CD4-positive, alpha-beta T cell treated with Interleukin-17A for 1 hour (primary cell): ENCODE data around the gene MYO1D.

ENCODE experiments used
- DNase-seq: peaks from one replicate; pipeline ENCODE4 v3.0.0-alpha.2; 2020

The MYO1D gene

GRCh38 chr17:32520737-32521404 is 356.1 kb downstream of the MYO1D start:
- no peak for DNase-seq

GRCh38 chr17:32520104-32520701 is 356.7 kb downstream of the MYO1D start:
- DNase-seq, result peak; percentile 75

- DNase-seq, result peak; percentile 84
These were observed 357.5 kb downstream of the MYO1D start for GRCh38 chr17:32519228-32520103.

GRCh38 chr17:32518646-32519227 is 358.2 kb downstream of the MYO1D start:
- no peak for DNase-seq

GRCh38 chr17:32517982-32518381 is 358.9 kb downstream of the MYO1D start:
- no peak for DNase-seq

- peak; percentile 26 for DNase-seq
These were observed 359.8 kb downstream of the MYO1D start for GRCh38 chr17:32516940-32517701.

DNA sequence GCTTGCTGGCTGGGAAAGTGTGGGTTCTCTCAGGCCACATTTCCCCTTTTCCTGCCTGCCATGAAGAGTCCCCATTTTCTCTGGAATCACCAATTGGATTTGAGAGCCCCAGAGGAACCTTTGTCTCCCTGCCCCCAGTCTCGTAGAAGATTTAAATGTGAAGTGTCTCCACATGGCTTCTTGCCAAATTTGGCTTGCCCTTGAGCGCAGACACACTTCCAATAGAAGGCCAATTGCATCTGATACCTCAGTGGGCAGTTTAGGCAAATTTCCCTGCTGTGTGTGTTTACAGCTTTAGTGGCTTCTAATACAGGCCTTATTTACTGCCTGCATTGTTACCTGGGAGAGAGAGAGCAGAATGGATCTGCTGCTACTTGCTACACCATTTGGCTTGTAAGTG is 360.5 kb downstream of the MYO1D start:
- no peak for DNase-seq

DNA sequence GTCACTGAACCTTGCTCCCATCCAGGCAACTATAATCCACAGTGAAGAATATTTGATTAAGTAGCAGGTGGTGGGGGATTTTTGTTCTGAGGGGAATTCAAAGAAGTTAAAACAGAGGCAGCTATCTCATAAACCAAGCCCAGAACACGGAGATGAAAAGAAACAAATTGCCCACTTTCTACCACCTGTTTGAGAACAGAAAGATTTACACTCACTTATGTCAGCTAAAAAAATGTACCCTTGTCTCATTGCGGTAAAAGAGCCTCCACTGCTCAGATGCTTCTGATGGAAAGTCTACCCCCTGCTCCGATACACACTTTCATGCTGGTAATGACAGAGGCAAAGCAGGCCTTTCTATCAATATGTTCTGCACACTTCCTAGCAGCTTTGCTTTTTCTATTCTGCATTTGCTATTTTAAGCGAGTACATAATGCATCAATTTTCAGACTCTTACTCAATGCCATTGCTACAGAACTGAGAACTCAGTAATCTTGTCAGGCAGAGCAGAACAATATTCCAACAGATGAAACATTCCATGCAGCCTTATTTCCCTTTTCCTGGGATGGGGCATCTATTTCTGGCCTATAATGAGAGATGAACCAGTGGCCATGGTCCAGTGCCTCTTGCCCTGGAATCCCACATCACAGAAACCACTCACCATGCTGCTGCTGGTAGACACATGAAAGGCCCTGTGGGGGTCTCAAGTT is 361.1 kb downstream of the MYO1D start:
- DNase-seq, result no peak

DNA sequence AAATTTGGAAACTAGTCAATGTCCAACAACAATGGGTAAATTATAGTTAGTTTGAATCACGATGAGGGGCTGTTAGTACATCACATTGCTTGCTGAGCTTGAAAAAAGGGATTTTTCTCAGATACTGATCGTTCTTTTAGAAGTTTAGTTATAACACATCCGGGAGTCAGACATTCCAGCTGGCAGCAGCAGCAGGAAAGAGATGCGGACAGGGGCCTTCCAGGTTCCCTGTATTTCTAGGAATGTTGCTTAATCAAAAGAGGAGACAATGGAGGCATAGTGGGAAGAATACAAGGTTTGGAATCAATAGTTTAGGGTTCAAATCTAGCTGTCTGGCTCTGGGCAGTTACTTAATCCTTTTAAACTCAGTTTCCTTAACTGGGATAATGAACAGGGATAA is 362.3 kb downstream of the MYO1D start:
- no peak for DNase-seq

DNA sequence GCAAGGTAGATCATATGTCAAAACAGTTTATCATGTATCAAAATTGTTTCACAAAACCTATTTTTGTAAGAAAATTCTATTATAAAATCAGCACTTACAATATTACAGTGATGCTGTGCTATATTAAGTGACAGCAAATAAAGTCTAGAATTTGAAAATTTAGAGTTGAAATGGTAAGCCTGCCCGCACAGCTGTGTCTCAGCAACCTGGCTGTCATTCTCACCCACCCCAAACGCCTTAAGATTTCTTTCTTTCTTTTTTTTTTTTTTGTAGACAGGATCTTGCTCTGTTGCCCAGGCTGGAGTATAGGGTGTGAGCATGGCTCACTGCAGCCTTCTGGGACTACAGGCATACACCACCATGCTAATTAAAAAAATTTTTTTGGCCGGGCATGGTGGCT is 363.3 kb downstream of the MYO1D start:
- DNase-seq, result no peak

- no peak for DNase-seq
These were observed 364.6 kb downstream of the MYO1D start for GRCh38 chr17:32512328-32512727.

GRCh38 chr17:32510466-32510865 is 366.5 kb downstream of the MYO1D start:
- DNase-seq, result no peak

DNA sequence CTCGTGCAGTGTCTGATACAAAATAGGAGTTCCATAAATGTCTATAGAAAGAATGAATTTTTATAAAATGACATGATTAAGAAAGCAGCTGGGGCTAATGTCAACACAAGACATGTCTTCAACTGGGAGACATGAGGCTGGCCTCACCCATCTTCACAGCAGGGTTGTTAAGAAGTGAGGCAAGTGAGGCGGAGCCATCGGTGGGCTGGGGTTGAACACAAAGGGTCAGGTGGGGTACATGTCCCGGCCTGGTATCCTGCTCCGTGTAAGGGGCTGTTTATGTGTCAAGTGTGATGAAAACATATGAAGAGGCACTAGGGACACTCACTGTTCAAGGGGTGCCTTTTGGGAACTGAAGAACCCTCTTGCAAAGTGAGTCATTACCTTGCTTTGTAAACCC is 368.0 kb downstream of the MYO1D start:
- no peak for DNase-seq

DNA sequence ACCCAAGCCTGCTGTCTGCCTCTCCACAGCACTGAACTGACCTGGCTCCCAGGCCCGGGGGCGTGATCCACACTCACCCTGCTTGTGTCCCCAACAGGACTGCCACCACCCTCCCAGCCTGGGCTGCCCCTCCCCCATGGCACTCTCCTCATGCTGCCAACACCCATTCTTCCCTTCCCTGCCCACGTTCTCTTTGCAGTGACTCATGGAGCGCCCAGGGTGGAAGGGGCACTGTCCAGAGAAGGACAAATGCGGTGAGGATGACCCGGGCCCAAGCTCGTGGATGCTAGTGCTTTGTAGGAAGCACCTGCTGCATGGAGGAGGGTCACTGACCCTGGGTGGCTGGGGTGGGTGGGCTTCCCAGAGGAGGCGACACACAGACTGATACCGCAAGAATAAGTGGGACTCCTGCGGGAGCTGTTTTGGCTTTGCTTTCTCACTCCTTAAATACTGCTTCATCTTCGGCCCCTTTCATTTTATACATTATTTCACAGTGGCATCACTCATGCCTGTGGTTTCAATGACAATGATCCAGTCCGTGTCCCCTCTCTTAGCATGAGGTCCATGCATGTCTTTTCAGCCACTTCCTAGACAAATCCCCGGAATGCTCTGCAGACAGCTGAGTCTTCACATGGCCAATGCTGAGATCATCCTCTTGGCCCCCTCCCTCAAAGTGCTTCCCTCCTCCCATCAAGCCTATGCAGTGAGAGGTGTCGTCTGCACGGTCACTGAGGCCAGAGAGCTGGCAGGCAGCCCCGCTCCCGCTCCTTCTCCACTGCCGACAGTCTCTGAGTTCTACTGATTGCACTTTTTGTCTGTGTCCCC is 372.5 kb downstream of the MYO1D start:
- no peak for DNase-seq

GRCh38 chr17:32503251-32504165 is 373.4 kb downstream of the MYO1D start:
- peak; percentile 71 for DNase-seq

DNA sequence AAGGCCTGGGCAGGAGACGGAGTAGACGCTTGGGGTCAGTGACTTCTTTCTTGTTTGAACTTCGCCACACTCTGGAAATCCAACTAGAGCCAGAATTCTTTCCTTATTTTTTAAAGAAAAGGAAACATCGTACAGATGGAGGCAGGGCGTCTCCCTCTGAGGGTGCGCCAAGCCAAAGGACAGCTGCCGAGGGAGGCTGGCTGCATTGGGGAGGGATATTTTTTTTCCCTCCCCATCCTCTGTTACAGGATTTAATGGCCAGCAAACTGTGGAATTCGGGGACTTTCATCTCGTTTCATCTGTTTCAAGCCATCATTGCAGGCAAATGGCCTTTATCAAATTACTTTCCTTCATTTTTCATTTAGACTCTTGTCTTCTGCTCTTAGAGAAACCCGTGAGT is 374.2 kb downstream of the MYO1D start:
- DNase-seq, result no peak

DNA sequence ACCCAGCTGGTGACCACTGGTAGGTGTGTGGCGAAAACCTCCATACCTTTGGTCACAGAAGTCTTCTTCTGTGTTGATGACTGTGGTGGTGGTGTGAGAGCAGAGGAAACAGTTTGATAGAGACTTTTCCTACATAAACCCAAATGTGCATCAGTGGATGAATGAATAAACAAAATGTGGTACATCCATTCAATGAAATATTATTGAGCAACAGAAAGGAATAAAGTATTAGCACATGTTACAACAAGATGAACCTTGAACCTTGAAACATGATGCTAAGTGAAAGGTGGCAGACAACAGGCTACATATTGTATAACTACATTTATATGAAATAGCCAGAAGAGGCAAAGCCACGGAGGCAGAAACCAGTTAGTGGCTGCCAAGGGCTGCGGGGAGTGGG is 374.9 kb downstream of the MYO1D start:
- DNase-seq, result no peak

- DNase-seq, result no peak
These were observed 378.5 kb downstream of the MYO1D start for GRCh38 chr17:32498391-32498790.

DNA sequence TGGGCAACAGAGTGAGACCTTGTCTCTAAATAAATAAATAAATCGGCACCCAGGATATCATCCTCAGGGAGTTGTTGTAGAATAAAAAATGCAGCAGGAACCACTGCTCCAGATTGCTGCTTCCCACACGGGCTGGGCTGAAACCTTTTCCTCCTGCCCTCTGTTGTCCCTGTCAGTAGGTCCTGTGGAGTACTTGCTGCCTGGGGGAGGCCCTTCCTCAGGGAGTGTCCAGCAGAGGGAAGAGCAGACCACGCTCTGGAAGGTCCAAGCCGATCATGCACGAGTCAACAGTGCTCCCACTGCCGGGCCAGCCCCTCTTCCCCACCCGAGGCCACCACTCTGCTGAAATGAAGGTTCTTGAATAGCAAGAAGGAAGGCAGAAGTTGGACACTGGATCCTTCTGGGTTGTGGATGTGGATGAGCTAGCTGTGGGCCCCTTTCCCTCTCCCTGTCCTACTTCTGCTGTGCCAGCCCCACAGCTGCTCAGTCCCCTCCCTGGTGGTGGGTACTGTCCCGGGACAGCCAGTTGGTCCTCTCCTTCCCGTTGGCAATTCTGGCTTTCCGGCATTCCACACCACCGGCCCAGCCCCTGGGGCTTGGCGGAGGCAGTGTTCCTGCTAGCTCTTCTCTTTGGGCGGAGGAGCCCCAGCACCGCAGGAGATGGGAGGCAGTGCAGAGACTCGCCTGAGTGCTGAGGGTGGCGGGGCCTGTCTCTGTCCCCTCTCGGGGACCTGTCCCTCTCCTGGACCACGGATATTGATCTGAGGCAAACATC is 379.3 kb downstream of the MYO1D start:
- DNase-seq, result no peak
